NCI-H748 (cell line): Measurements from ENCODE around the gene PLOD2.
"Not testable (repeated sequence)": the region's sequence is repeated elsewhere in the genome, so short reads cannot be mapped to it uniquely, and the experiment has no call there.

Experiments
- DNase-seq: peaks from one replicate; lab custom pipeline; 2025; ENCODE audit not compliant: unreplicated experiment; lab: John Stamatoyannopoulos, UW

PLOD2 gene

GRCh38 chr3:146142757-146143156, 18.2 kb downstream of the PLOD2 start:
- no peak for DNase-seq

- DNase-seq = no peak
Observed at GRCh38 chr3:146139586-146140110, 21.3 kb downstream of the PLOD2 start.

GRCh38 chr3:146138902-146139301, 22.1 kb downstream of the PLOD2 start:
- DNase-seq = no peak

- no peak for DNase-seq
Observed at GRCh38 chr3:146136647-146137046, 24.3 kb downstream of the PLOD2 start.

- no peak for DNase-seq
Observed at GRCh38 chr3:146134348-146135117, 26.5 kb downstream of the PLOD2 start.

- no peak for DNase-seq
Observed at GRCh38 chr3:146133441-146133840, 27.5 kb downstream of the PLOD2 start.

- no peak for DNase-seq
Observed at GRCh38 chr3:146131616-146132410, 29.2 kb downstream of the PLOD2 start.

GRCh38 chr3:146130881-146131371, 30.1 kb downstream of the PLOD2 start:
- no peak for DNase-seq

GRCh38 chr3:146129750-146130149, 31.2 kb downstream of the PLOD2 start:
- no peak for DNase-seq

GRCh38 chr3:146128939-146129338, 32.0 kb downstream of the PLOD2 start:
- DNase-seq = no peak

GRCh38 chr3:146128179-146128578, 32.8 kb downstream of the PLOD2 start:
- DNase-seq = no peak

GRCh38 chr3:146125951-146126350, 35.0 kb downstream of the PLOD2 start:
- DNase-seq = no peak

- no peak for DNase-seq
Observed at GRCh38 chr3:146124126-146124801, 36.7 kb downstream of the PLOD2 start.

GRCh38 chr3:146117406-146118285, 43.3 kb downstream of the PLOD2 start:
- DNase-seq = no peak

GRCh38 chr3:146115619-146116018, 45.4 kb downstream of the PLOD2 start:
- no peak for DNase-seq

- DNase-seq = not testable (repeated sequence)
Observed at GRCh38 chr3:146113804-146114203, 47.2 kb downstream of the PLOD2 start.

GRCh38 chr3:146111337-146111736, 49.6 kb downstream of the PLOD2 start:
- no peak for DNase-seq

- DNase-seq = no peak
Observed at GRCh38 chr3:146110161-146110560, 50.8 kb downstream of the PLOD2 start.

- no peak for DNase-seq
Observed at GRCh38 chr3:146106986-146107385, 54.0 kb downstream of the PLOD2 start.

GRCh38 chr3:146104068-146104467, 56.9 kb downstream of the PLOD2 start:
- no peak for DNase-seq
